HG03442 (cell line): ENCODE measurements around the gene BAG1.
A peak's percentile ranks its signal among the peaks of the same experiment; 100 is the strongest.

Experiments used
- ATAC-seq: cut with Tn5 transposase; IDR thresholded peaks from one replicate; pipeline ENCODE4 v1.9.1; 2021; ENCODE audit warnings: mild to moderate bottlenecking, moderate library complexity; ENCODE audit not compliant: unreplicated experiment

BAG1 gene

DNA sequence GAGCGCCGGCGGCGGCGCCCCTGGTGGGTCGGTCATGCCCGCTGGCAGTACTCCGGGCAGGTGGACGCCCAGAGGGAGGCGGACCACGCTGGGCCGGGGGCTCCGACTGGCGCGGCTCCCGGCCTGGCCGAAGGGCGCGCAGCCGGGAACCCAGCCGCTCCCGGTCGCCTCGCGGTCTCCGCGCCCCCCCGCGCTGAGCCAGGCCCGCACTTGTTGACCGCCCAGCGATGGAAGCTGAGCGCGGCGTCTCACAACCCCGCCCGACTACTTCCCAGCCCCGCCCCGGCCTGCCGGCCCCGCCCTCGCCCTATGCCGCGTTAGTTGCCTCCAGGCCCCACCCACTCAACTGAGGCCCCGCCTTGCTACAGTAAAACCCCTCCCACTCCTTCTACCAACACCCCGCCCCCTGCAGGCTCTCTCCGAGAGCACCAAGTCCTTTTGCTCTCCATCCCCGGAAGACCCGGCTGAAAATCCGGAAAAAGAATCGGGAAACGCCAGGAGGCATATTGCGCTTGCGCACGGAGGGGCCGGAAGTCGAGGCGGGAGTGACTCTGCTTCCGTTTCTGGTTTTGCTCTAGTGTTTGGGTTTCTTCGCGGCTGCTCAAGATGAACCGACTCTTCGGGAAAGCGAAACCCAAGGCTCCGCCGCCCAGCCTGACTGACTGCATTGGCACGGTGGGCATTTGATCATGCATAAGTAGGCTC, at the start of gene BAG1, which contains the start of gene CHMP5:
BAG1 (minus strand) TSS at position 236 of the 705 bp plus-strand sequence.
CHMP5 (plus strand) TSS at position 577 of the 705 bp plus-strand sequence; CDS start at position 607, 30 bp downstream.
- peak; percentile 79 for ATAC-seq

DNA sequence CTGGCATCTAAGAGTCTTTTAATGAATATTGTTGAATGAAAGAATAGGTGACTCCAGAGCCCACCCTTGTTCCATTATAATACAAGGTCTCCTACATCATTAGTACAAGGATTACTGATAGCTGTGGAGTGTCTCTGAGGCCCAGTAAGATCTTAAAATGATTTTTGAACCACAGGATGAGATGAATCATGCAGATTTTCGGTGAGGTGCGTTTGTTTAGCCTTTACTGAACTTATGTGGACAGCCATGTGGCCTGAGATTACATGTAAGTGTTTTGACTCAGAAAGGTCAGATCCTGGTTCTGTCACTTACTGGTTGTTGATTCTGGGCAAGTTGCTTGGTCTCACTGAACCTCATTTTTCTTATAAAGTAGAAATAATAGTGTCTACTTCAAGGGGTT, 47.4 kb upstream of the BAG1 start:
- ATAC-seq: no peak

DNA sequence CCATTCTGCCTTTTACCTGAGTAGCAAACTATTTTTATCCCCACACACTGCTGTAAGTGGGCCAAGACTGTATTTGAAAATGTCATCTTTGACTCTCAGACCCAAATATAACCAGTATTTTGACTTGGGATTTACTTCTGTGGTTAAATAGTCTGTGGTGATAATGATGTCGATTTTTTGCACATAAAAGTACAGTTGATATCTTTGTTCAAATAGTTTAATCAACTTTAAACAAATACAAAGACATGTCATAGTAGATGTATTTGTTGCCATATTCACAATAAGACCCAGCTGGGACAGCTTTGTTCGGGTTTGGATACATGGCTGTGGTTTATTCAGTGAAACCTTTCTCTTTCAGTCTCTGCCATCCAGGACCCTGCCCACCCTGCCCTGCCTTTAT, 46.2 kb upstream of the BAG1 start:
- ATAC-seq: no peak

DNA sequence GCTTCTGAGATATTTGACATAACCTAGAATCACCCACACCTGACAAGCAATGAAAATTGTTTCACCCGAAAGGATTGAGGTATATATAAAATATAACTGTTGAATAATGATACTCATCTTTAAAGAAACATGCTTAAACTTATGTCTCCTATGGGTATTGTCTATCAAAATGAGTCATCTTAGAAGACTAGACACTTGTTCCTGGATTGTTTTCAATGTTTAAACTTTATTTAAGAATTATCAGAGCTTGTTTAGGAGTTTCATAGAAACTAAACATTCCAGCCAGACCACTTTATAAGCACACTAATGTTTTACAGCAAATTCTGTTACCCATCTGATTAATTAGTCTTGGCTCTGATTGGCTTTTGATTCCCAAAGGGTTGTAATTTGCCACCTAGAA, 45.4 kb upstream of the BAG1 start:
- ATAC-seq: no peak

DNA sequence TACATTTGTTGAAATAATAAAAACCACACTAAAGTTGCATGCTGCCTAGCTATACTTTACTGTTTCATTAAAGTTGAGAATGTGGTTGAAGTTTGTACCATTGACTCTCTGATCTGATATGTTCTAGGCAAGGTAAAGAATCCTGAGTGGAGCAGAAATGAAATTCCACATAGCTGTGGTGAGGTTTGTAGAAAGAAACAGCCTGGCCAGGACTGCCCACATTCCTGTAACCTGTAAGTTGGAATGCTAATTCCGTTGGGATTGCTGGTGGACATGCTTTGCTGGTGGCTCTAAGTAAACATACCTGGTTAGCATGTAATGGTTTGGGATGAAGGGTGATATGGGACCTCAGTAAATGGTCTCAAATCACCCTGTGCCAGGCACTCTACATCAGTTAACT, 42.6 kb upstream of the BAG1 start:
- ATAC-seq: no peak

DNA sequence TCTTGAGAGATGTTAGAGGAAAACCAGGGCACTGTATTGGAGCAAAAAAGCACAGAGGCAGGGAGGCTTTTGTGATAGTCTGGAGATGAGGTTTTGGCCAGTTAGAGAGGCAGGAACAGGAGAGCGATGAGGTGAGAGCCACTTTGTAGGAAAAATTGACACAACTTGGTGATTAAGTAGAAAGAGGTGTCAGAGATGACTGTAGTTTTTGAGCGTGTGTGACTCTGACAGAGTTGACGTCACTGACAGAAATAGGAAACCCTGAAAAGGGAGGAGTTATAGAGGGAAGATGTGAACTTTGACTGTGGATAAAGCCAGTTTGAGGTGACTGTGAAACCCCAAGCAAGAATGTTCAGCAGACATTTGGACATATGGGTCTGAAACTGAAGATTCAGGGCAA, 41.5 kb upstream of the BAG1 start:
- no peak for ATAC-seq

DNA sequence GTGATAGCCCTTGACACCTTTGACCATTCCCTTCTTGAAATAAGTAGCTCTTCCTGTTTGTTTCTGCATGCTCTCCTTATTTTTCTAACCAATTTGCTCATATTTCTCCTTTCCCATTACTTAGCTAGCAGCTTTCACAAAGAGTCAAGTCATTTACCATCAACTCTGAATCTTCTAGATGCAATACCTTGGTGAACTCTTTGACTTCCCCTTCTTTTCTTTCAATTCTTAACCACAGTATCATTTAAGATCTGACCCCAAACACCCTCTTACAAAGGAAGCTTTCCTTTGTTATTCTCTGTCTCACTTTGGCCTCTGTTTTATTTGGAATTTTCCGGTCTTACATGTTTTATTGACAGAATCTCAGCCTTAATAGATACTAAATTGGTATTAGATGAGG, 39.9 kb upstream of the BAG1 start:
- ATAC-seq: no peak

DNA sequence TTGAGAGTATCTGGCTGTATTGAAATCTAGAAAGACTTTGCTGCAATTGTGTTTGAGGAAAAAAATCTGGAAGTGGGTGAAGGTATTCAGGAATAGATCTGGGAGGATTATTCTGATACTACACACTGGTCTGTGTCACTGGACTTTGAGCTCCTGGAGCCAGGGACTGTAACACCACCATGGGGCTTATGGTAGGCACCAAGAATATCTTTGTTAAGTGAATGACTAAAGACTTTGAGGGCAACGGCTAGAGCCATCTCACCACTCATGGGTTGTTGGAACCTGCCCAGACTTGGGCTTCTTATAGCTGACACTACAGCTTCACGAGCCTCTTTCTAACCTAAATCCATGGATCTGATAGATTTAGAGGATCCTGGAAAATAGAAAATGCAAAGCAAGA, 36.0 kb upstream of the BAG1 start:
- no peak for ATAC-seq

DNA sequence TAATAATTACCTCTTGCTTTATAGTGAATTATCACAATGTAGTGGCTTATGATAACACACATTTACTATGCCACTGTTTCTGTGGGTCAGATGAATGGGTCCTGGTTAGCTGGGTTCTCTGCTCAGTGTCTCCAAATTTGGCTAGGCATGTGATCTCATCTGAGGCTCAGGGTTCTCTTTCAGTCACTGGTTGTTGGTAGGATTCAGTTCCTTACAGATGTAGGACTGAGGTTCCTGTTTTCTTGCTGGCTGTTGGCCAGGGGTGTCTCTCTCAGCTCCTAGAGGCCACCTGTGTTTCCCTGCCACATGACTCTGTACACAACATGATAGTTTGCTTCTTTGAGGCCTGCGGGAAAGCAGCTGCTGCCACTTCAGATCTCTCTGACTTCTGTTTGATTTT, 32.9 kb upstream of the BAG1 start:
- peak; percentile 92 for ATAC-seq

DNA sequence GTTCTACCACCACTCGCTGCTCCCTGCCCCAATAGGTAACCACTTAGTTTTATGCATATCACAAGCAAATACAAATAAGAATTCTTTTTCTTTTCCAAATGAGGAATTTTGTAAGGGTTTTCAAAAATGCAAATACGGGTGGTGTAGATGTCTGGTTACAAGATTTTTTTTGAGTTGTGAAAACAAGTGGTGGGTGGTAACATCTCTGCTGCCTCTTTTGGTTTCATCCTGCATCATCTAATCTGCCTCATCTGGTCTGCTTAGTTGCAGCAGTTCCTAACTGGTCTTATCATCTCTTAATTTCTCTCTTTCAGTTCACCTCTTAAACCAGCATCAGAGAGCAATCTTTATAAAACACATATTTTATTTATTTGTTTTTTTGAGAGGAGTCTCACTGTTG, 31.1 kb upstream of the BAG1 start:
- peak; percentile 33 for ATAC-seq

DNA sequence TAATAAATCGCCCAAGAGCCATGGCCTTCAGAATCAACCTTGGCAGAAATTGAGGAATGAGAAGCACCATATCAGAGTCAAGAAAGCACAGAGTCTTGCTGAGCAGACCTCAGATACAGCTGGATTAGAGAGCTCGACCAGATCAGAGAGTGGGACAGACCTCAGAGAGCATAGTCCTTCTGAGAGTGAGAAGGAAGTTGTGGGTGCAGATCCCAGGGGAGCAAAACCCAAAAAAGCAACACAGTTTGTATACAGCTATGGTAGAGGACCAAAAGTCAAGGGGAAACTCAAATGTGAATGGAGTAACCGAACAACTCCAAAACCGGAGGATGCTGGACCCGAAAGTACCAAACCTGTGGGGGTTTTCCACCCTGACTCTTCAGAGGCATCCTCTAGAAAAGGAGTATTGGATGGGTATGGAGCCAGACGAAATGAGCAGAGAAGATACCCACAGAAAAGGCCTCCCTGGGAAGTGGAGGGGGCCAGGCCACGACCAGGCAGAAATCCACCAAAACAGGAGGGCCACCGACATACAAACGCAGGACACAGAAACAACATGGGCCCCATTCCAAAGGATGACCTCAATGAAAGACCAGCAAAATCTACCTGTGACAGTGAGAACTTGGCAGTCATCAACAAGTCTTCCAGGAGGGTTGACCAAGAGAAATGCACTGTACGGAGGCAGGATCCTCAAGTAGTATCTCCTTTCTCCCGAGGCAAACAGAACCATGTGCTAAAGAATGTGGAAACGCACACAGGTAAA, 30.3 kb upstream of the BAG1 start:
- no peak for ATAC-seq

DNA sequence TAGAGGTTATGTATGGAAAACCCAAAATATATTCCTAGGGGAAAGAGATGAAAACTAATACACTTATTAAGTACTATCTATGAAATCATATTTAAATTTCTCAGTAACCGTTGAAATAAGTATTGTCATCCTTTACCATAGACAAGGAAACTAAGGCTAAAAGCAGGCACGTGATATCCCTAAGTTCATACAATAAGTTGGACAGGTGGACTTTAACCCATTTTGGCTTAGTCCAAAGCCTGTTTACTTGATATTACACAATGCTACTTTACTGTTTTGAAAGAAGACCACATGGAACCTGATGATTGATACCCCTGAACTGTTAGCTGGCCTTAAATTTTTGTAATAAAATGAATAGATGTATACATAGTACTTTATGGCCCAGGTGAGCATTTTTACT, 29.3 kb upstream of the BAG1 start:
- ATAC-seq: no peak

DNA sequence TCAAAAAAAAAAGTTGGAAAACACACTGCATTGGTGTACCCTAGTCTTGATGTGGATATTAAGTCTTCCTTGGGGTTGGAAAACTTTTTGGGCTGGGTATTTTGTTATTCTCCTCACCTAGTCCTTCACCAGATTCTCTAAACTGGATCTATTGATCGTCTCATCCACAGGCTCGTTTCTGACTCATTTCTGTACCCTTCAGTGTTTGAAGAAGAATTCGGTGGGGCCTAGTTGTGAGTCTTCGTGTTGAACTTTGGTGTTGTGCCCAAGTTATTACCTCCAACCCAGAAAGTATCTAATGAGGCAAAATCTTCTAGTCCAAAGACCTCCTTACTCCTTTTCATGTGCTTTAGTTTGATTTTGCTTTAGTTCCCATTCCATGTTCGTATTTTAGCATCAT, 27.4 kb upstream of the BAG1 start:
- ATAC-seq: no peak

DNA sequence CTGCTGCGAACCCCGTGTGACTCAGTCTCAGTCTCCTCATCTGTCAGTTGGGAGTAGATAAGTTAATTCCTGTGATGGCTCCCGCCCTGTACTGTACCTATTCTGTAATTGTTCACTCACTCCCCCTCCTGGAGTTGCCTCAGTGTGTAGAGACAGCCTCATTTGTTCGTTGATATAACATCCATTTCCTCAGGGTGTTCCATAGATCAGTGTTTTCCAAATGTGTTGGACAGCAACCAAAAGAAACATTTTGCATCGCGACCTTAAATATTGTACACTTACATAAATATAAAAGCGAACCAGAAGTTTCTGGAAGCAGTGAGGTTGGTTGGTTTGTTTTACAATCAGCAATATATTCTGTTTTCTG, 26.5 kb upstream of the BAG1 start:
- no peak for ATAC-seq

DNA sequence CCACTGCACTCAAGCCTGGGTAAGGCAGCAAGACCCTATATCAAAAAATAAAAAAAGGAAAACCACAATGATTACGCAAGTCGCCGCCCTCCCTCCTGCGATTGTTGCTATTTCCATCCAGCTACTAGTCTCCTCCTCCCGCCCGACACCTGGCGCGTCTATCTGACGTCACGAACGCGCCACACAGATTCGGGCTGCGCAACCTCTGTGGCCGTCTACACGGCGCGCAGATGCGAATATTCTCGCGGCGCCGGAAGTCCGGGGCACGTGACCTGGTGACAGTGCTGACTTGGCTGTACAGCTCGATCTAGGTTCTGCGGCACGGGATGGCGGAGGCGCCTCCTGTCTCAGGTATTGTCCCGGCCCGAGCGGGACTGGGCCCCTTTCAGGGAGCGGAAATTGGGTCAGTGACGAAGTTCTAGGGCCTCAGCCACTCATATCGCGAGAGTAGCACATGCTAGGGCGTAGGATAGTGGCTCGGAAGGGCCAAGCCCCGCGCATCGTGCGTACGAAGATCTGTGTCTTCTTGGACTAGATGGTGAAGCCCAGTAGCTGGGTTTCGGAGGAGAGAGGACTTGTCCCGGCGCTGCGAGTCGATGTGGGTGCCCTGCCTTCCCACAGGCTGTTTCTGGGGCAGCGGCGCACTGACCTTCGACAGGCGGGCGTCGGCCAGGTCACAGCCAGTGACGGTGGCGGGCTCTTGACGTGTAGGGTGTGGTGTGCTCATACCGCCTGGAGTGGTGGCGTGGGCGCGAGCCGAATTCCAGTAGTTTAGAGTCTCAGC, 25.9 kb upstream of the BAG1 start, which contains the start of gene NFX1:
NFX1 (plus strand) TSS at position 270 of the 784 bp plus-strand sequence; CDS start at position 327, 57 bp downstream.
- ATAC-seq: peak; percentile 81

DNA sequence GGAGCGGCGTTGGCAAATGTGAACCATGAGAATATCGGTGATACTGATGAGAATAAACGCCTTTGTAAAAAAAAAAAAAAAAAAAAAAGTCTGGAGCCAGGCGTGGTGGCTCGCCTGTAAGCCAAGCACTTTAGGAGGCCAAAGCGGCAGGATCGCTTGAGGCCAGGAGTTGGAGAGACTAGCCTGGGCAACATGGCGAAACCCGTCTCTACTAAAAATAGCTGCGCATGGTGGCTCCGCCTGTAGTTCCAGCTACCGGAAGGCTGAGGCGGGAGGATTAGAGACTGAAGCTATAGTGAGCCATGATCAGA, 25.4 kb upstream of the BAG1 start:
- ATAC-seq: no peak

DNA sequence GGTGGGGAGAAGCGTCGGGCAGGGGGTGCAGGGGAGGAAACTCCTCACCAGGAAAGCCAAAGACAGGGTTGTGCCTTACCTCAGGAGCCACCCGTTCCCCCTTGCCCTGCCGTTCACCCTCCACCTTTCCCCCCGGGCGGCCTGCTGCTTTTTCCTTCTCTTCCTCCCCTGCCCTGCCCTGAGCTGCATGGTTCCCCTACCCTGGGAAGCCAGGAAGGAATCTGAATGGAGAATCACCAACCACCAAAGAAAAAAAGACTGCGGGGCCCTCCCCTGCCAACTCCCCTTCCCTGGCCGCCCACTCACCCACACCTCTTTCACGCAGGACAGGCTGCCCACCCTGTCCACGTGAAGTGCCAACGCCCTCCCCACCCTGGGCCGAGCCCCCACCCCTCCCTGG, 25.0 kb upstream of the BAG1 start:
- ATAC-seq: no peak

DNA sequence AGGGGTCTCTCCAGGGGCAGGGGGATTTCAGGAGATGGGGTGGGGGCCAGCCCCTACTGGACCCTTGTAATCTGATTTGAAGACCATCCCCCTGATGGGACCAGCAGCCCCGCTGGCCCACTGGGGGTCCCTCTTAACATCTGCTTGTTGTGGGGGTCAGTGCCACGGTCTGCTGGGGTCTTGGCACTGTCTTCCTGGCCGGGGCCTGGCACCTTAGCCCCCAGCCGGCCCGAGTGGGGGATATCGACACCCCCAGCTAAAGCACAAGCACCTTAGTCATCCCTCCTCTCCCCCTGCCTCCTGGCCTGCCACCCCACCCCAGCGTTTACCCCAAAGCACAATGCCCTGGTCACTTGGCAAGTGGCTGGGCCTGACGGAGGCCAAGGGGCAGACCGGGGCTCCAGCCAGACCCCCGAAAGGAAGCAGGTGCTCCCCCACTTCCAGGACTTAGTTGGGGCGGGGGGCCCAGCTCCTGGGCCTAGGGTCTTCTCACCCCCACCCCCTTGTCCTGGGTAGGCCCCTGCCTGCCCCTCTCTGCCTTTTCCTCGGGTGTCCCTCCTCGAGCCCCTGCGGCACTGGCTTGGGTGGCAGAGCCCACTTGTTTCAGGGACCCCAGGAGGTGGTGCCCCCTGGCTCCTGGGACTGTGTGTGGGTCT, 24.4 kb upstream of the BAG1 start:
- ATAC-seq: no peak

DNA sequence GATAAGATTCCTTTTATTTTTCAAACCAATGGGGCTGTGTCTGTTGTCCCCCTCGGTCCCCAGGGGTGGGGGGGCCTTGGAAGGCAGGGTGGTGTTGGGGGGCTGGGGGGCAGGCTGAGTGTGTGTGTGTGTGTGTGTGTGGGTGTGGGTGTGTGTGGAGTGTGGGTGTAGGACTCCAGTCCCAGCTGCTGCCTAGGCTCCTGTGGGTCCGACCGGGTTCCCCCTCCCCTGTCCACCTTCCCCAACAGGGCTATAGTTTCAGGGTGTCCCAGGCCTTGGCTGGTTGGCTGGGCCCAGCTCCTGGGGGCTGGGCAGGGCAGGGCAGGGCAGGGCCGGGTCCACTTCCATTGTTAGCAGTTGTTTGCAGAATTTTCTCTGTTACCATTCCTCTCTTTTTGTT, 23.7 kb upstream of the BAG1 start:
- no peak for ATAC-seq

DNA sequence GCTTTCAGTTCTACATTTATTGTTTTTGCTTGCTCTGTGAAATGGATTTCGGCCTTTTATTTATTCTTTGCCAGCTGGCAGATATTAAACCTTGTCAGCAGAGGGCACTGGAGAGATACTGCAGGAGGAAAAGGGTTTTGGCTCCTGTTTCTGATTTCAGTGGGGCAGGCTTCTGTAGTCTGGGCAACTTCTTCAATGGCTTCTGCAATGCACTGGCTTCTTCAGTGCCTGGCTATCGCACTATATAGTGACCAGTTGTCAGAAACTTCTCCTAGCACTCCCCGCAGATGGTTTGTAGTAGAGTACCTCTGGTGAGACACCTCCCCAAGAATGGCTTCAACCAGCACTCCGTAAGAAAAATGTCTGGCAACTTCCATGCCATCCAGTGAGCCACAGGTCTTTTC, 22.6 kb upstream of the BAG1 start:
- ATAC-seq: no peak

DNA sequence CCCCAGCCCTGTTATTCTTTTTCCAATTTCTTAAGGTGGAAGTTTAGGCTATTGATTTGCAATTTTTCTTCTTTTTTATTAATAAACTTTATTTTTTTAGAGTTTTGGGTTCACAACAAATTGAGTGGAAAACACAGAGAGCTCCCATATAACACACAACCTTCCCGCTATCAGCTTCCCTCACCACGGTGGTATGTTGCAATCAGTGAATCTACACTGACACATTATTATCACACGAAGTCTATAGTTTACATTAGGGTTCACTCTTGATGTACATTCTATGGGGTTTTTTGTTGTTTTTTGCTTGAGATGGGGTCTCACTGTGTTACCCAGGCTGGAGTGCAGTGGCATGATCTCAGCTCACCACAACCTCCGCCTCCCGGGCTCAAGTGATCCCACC, 21.0 kb upstream of the BAG1 start:
- no peak for ATAC-seq
